ENCODE measurements around the gene C17orf100.

GRCh38 chr17:6623941-6624340 is 27.6 kb upstream of the C17orf100 start:
- TF ChIP-seq POLR2A (IDR thresholded peaks at IDR 0.05; ENCODE audit: low read length) (no peak), GATA1 (IDR thresholded peaks at IDR 0.05; ENCODE audit: low read depth, low read length) (no peak)
